LHCN-M2 (cell line): Measurements from ENCODE around the gene SMAD4. TPM values are rescaled to one million over a fixed set of nuclear protein-coding genes. Genes with fewer than 3 reads are reported as not detected.

Experiments used
- total RNA-seq: library from RNA; depleted of rRNA; stranded (reverse); fragments of >200 nt; gene quantifications from 2 replicates; pipeline ENCODE4 v1.2.3, GENCODE V29; 2014; rRNA removed

SMAD4 gene
- total RNA-seq, 1 experiment from 2014 or later, result 97.5 TPM

Other genes starting within 250 kb of the SMAD4 start
- not detected in 2 replicates for gene MRO, start 210.2 kb upstream of the SMAD4 start, total RNA-seq
- gene ME2, start 151.1 kb upstream of the SMAD4 start, total RNA-seq, result 33.3 and 39.0 TPM in 2 replicates
- gene ELAC1, start 62.2 kb upstream of the SMAD4 start, total RNA-seq, result 4.9 and 6.7 TPM in 2 replicates
- 36.1 and 37.6 TPM in 2 replicates for gene MEX3C, start 167.5 kb downstream of the SMAD4 start, total RNA-seq